ENCODE results near the gene NCKAP5.
"Not testable (repeated sequence)": the region's sequence is repeated elsewhere in the genome, so short reads cannot be mapped to it uniquely, and the experiment has no call there.

NCKAP5 gene

GRCh38 chr2:132830321-132830827, 737.9 kb downstream of the NCKAP5 start:
- DNase-seq = no peak

- no peak for DNase-seq
Measured at GRCh38 chr2:132825601-132826000, 742.7 kb downstream of the NCKAP5 start.

GRCh38 chr2:132824716-132825115, 743.5 kb downstream of the NCKAP5 start:
- no peak for DNase-seq

- no peak for DNase-seq
Measured at GRCh38 chr2:132816234-132816633, 752.0 kb downstream of the NCKAP5 start.

GRCh38 chr2:132815516-132815915, 752.7 kb downstream of the NCKAP5 start:
- DNase-seq = no peak

GRCh38 chr2:132814651-132815050, 753.6 kb downstream of the NCKAP5 start:
- no peak for DNase-seq

- DNase-seq = no peak
Measured at GRCh38 chr2:132813422-132813821, 754.8 kb downstream of the NCKAP5 start.

- no peak for DNase-seq
Measured at GRCh38 chr2:132811148-132811915, 756.9 kb downstream of the NCKAP5 start.

GRCh38 chr2:132809962-132810361, 758.3 kb downstream of the NCKAP5 start:
- DNase-seq = not testable (repeated sequence)

- no peak for DNase-seq
Measured at GRCh38 chr2:132804051-132804450, 764.2 kb downstream of the NCKAP5 start.

- DNase-seq = no peak
Measured at GRCh38 chr2:132798341-132798740, 769.9 kb downstream of the NCKAP5 start.

- no peak for DNase-seq
Measured at GRCh38 chr2:132797556-132797955, 770.7 kb downstream of the NCKAP5 start.

- no peak for DNase-seq
Measured at GRCh38 chr2:132797071-132797470, 771.2 kb downstream of the NCKAP5 start.

- DNase-seq = no peak
Measured at GRCh38 chr2:132795220-132795619, 773.0 kb downstream of the NCKAP5 start.

GRCh38 chr2:132793532-132793931, 774.7 kb downstream of the NCKAP5 start:
- DNase-seq = no peak

- no peak for DNase-seq
Measured at GRCh38 chr2:132790207-132790785, 778.0 kb downstream of the NCKAP5 start.

GRCh38 chr2:132789066-132789465, 779.2 kb downstream of the NCKAP5 start:
- no peak for DNase-seq

GRCh38 chr2:132788310-132788838, 779.9 kb downstream of the NCKAP5 start:
- no peak for DNase-seq

GRCh38 chr2:132783883-132784282, 784.4 kb downstream of the NCKAP5 start:
- DNase-seq = no peak

- DNase-seq = no peak
Measured at GRCh38 chr2:132782176-132782783, 786.0 kb downstream of the NCKAP5 start.

GRCh38 chr2:132780651-132781050, 787.6 kb downstream of the NCKAP5 start:
- no peak for DNase-seq

GRCh38 chr2:132779206-132779721, 789.0 kb downstream of the NCKAP5 start:
- DNase-seq = no peak

- no peak for DNase-seq
Measured at GRCh38 chr2:132776287-132776686, 792.0 kb downstream of the NCKAP5 start.

GRCh38 chr2:132774189-132774588, 794.1 kb downstream of the NCKAP5 start:
- no peak for DNase-seq

Measured in activated CD4-positive, CD25-positive, alpha-beta regulatory T cell treated with anti-CD3 and anti-CD28 coated beads, Interleukin-2, amount 50 U/mL, for 72 hours (primary cell).